ENCODE data around the gene SRPRA.

GRCh38 chr11:126297004-126297403, 28.3 kb upstream of the SRPRA start:
- TF ChIP-seq CTCF (tag by site-specific recombination; IDR thresholded peaks at IDR 0.05) (no peak), ZNF19 (tag by site-specific recombination; IDR thresholded peaks at IDR 0.05; ENCODE audit: low read depth) (no peak), ZNF777 (tag by site-specific recombination; IDR thresholded peaks at IDR 0.05; ENCODE audit: borderline replicate concordance) (no peak), PBX3 (CRISPR knock-in tag; IDR thresholded peaks at IDR 0.05) (no peak), ZNF670 (tag by site-specific recombination; IDR thresholded peaks at IDR 0.05; ENCODE audit: low read depth) (no peak), ELK4 (IDR thresholded peaks at IDR 0.05; ENCODE audit: borderline replicate concordance, low read depth, low read length) (no peak), REST (tag by site-specific recombination; IDR thresholded peaks at IDR 0.05) (no peak)

Data from HEK293 (cell line).